ENCODE measurements around the gene ADGRE2.

ADGRE2 gene

DNA sequence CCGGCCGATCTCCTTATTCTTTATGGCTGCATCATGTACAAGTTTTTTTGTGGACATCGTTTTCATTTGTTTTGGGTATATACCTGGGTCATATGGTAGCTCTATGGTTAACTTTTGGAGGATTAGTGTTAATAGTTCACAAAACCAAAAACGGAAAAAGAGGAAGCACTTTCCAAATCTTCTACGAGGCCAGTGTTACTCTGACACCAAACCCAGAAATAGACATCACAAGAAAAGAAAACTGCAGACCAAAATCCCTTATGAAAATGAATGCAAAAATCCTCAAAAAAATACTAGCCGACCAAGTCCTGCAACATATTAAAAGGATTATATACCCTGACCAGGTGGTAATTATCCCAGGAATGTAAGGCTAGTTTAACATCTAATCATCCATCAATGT, 29.8 kb downstream of the ADGRE2 start:
- DNase-seq (ENCODE audit: low read depth in 1 of 2, low spot score in 1 of 2), result no peak

DNA sequence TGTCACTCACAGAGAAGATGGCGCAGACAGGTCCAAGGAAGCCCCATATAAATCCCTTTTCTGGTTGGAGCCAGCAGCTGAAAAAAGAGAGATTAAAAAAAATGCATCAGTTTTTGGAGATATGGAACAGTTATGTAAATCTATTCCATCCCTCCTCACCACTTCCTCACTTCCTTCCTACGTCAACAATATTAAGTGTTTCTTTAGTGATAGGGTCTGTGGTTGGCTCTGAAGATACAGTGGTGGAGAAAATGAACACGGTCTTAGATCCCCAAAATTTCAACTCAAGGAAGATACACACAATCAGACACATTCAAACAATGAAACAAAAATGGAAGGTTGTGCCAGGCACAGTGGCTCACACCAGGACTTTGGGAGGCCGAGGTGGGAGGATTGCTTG, 31.5 kb downstream of the ADGRE2 start:
- no peak for DNase-seq (ENCODE audit: low read depth in 1 of 2, low spot score in 1 of 2)

DNA sequence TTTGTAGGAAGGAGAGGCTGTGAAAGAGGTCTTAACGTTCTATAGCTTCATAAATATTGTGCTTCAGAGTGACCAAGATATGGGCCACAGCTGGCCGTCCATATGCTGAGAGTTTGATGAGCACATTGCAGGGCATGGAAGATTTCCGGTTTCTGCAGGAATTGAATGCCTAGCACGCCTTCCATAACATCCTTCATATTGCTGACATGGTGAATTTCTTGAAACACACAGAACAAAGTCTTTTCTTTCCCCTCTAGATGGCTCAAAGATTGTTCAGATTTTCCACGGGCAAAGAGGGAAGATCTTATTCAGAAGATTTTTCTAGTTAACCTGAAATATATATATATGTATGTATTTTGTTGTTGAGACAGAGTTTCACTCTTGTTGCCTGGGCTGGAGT, 42.4 kb downstream of the ADGRE2 start:
- DNase-seq (ENCODE audit: low read depth in 1 of 2, low spot score in 1 of 2), result no peak

DNA sequence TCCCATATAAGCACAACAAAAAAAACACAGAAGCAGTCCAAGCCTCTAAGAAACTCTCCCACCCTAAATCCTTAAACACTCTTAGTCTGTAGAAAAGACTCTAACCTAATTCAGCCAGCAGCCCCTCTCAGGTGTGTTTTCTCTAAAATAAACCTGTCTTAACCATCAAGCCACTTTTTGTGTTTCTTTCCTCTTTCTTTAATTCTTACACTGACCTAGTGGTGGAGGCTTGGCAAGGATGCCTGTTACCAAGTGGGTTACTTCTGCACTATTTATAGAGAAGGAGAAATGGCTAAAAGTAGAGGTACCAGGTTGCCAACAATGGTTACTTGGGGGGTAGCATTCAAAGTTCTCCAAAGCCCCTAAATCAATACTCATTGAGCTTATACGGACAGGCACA, 44.8 kb downstream of the ADGRE2 start:
- no peak for DNase-seq (ENCODE audit: low read depth in 1 of 2, low spot score in 1 of 2)

DNA sequence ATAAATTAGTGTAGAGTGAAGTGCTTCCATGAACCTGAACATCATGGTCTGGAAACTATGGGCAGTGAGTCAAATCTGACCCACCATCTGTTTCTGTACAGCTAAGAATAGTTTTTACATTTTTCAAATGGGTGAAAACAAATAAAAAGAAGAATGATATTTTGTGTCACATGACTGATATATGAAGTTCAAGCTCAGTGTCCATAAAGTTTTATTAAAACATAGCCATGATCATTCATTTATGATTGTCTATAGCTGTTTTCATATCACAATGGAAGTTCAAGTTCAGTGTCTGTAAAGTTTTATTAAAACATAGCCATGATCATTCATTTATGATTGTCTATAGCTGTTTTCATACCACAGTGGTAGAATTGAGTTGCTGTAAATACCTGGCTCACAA, 45.9 kb downstream of the ADGRE2 start:
- DNase-seq (ENCODE audit: low read depth in 1 of 2, low spot score in 1 of 2), result no peak

DNA sequence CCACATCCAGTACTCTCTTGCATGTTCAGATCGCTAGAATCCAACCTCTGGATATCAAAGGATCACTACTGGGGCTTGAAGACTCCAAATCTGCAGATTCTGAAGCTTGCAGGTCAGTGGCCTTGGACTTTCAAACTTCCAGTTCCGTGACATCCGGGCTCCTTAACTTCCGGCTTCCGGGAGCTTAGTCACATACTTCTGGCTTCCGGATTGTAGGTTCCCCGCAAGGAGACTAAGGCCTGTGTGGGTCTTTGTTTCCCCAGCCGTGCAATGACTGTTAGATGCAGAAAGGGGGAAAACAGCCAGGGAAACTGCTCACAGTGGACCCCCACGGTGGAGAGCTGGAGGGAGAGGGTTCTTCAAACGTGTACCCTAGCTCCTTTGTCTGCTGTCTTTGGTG, 47.2 kb downstream of the ADGRE2 start:
- no peak for DNase-seq (ENCODE audit: low read depth in 1 of 2, low spot score in 1 of 2)

DNA sequence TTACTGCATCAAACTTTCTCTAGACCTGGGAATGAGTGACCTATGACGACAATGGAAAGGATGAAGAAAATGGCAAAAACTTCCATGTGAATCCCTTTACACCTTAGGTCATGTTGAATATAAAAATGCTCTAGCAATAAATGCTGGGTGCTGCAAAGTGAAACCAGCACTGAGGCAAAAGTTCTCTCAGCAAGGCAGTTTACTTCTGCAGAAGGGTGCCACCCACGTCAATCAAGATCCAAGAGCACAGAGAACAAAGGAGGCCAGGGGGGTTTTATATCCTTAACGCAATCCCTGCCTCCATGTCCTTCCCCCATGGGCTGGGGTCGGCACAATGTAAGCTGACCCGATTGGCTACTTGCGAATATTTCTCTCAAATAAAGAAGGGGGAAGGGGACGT, 49.8 kb downstream of the ADGRE2 start:
- no peak for DNase-seq (ENCODE audit: low read depth in 1 of 2, low spot score in 1 of 2)

DNA sequence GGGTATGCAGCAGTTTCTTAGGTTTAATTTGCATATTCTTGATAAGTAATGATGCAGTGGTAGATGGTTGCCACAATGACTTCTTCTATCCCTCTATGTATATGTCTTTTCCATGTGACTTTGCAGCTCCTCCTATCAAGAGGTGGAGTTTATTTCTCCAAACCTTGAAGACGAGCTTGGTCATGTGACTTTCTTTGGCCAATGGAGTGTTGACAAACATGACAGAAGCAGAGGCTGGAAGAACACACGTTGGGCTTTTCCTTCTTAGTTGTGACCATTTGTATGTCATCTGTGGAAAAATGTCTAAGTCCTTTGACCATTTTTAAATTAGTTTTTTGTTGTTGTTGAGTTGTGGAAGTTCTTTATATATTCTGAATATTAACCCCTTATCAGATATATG, 56.2 kb downstream of the ADGRE2 start:
- no peak for DNase-seq (ENCODE audit: low read depth in 1 of 2, low spot score in 1 of 2)

DNA sequence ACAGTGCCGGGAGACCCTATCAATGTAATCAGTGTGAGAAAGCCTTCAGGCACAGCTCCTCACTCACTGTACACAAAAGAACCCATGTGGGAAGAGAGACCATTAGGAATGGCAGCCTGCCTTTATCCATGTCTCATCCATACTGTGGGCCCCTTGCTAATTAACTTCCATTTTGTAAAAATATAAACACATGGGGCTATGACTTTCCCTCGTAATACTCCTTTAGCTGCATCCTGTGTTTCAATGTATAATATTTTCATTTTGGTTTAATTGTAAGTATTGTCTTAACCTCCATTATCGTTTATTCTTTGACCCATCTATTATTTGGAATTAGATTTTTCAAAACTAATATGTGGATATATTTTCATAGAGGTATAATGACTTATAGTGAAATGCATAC, 59.2 kb downstream of the ADGRE2 start:
- DNase-seq (ENCODE audit: low read depth in 1 of 2, low spot score in 1 of 2), result no peak

DNA sequence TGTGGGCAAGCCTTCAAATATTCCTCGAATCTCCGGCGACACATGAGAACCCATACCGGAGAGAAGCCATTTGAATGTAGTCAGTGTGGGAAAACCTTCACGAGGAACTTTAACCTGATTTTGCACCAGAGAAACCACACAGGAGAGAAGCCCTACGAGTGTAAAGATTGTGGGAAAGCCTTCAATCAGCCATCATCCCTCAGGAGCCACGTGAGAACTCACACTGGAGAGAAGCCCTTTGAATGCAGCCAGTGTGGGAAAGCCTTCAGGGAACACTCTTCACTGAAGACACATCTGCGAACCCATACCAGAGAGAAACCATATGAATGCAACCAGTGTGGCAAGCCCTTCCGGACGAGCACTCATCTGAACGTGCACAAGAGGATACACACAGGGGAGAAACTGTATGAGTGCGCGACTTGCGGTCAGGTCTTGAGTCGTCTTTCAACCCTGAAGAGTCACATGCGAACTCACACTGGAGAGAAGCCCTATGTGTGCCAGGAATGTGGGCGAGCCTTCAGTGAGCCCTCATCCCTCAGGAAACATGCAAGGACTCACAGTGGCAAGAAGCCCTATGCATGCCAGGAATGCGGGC, 59.7 kb downstream of the ADGRE2 start:
- no peak for DNase-seq (ENCODE audit: low read depth in 1 of 2, low spot score in 1 of 2)

DNA sequence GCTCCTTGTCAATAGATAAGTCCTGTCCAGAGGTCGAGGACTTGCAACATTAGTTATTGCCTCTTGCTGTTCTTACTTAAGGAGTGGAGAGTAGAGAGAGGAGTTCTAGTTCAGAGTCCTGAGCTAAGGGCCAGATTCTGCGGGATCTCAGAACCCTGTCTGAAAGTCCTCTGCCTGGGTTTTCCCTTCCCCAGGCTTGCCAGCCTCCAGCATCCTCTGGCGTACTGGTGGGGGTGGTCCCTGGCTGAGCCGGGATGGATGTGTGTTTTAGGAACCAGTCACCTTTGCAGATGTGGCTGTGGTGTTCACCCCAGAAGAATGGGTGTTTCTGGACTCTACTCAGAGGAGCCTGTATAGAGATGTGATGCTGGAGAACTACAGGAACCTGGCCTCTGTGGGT, 62.5 kb downstream of the ADGRE2 start:
- no peak for DNase-seq (ENCODE audit: low read depth in 1 of 2, low spot score in 1 of 2)

DNA sequence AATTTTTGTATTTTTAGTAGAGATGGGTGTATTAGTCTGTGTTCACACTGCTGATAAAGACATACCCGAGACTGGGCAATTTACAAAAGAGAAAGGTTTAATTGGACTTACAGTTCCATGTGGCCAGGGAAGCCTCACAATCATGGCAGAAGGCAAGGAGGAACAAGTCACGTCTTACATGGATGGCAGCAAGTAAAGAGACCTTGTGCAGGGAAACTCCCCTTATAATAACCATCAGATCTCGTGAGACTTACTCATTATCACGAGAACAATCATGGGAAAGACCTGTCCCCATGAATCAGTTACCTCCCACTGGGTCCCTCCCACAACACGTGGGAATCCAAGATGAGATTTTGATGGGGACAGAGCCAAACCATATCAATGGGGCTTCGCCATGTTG, 73.9 kb downstream of the ADGRE2 start:
- no peak for DNase-seq (ENCODE audit: low read depth in 1 of 2, low spot score in 1 of 2)

DNA sequence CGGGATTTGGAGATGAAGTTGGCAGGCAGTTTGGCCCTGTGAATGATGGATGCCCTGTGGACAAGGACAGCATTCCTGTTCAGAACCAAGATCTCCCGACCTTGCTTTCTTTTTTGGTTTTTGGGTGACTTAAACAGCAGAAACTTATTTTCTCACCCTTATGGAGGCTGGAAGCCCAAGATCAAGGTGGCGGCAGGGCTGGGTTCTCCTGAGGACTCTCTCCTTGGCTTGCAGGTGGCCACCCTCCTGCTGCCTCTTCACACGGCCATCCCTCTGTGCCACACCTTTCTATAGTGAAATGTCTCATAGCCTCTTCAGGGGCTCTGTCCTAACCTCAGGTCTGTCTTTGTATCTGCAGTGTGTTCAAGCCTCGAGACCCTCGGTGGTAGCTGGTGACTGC, 74.5 kb downstream of the ADGRE2 start:
- no peak for DNase-seq (ENCODE audit: low read depth in 1 of 2, low spot score in 1 of 2)

DNA sequence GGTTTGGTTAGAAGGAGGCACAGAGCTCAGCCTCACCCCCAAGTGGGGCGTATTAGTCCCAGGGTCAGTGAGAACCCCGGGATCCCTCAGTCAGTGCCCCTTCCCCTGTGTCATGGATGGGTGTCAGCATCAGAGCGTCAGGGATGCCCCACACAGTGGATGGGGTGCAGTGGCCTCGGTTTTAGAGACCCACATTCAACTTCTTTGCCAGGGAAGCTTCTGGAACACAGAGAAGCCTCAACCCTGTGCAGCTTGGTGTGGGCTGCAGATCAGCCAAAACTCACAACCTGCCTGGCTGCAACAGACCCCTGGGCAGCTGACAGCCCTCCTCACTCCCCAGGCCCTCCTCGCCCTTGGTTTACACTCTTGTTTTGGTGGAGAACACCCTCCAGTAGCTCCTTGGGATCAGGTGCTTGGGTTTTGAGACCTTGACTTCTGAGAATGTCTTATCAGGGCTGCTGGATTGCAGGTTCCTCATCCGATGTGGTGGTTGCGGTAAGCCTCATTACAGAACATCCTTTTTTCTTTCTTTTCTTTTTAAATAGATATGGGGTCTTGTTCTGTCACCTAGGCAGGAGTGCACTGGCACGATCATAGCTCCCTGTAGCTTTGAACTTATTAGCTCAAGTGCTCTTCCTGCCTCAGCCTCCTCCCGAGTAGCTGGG, 77.5 kb downstream of the ADGRE2 start:
- no peak for DNase-seq (ENCODE audit: low read depth in 1 of 2, low spot score in 1 of 2)

DNA sequence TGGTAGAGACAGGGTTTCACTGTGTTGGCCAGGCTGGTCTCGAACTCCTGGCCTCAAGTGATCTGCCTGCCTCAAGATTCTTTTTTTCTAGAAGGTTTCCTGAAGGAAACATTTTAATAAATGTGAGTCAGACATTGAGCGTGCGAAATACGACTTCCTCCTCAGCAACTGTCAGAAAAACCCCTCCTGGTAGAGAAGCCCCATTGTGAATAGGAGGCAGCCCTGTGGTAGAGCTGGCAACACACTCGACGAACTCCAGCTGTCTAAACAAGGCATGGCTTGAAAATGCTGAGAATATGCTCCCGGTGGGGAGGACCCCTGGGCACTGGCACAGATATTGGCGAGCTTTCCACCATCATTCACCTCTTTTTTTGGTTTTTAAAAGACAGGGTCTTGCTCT, 78.7 kb downstream of the ADGRE2 start:
- DNase-seq (ENCODE audit: low read depth in 1 of 2, low spot score in 1 of 2), result no peak

DNA sequence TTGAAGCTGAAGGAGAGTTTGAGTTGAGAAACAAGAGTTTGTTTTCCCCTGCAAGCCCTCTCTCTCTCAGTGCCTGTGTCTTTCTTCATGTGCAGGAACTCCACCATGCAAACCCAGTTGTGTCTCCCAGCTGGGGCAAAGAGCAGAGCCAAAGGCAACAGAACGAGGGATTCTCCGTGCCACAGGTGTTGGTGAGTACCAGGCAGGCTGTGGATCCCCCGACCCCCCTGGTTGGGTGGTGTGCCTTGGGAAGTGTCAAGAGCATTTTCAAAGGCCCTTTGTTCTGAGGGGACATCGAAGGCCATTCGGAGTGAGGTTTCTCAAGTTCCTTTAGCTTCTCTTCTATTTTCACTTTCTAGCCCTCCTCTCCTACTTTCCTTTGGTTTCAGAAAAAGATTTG, 82.9 kb downstream of the ADGRE2 start:
- no peak for DNase-seq (ENCODE audit: low read depth in 1 of 2, low spot score in 1 of 2)

DNA sequence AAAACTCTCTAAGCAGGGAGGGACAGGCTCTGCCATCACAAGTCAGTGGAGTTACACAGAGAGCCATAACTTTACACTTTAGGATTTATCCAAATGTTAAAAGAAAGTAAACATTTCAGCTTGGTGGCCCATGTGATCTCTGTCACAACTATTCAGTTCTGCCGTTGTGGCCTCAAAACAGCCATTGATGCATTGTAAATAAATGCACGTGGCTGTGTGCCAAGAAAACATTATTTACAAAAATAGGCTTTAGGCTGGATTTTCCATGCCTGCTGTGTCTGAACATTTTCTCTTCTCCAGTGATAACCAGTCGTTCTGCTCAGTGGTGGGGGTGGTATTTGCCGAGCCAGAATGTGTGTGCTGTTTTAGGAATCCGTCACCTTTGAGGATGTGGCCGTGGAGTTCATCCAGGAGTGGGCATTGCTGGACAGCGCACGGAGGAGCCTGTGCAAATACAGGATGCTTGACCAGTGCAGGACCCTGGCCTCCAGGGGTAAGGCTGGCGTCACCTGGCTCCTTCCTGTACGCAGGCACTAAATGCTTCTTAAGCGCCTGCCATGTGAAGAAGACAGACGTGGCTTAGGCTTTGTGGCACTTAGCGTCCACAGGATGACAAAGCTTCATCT, 83.6 kb downstream of the ADGRE2 start:
- DNase-seq (ENCODE audit: low read depth in 1 of 2, low spot score in 1 of 2), result no peak

DNA sequence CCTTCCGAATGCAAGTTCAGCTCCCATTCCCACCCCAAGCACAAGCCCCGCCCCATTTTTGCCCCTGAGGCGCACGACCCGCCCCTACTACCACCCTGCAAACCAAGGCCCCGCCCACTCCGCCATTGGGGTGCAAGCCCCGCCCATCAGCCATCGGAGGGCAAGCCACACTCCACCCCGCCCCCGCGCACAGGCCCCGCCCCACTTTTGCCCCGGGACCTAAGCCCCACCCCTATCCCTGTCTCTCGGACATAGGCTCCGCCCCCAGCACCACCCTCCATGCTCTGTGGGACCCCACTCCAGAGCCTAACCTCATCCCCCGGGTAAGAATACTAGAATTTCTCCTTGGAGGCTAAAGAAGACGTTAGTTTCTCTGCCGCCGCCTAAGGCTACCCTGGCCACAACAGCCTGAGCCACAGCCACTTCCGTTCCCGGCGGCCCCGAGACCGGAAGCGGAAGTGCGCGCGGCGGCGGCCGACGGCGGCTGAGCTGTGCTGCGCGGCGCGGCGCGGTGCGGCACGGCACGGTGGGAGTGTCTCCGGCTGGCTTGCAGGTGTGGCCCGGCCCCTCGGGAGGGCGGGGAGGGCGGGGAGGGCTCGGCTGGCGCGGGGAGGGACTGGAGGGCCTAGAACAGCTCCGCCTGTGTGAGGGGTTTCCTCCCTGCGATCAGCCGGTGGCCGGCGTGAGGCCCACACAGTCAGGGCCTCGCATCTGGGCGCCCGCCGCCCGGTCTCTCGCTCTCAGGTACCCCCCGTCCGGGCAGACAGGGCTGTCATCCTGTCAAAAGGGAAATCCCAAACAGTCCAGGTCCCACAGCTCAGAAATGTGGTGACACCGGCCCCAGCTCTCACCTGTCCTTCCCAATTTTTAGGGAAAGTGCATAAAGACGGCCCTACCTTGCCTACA, 88.5 kb downstream of the ADGRE2 start, which contains the start of gene ZNF333:
Gene ZNF333 (plus strand): TSS at position 451 of the 906 bp plus-strand sequence. CDS start 3,444 bp downstream, outside the sequence.
- DNase-seq (ENCODE audit: low read depth in 1 of 2, low spot score in 1 of 2), result peak; percentile 95 to 98

DNA sequence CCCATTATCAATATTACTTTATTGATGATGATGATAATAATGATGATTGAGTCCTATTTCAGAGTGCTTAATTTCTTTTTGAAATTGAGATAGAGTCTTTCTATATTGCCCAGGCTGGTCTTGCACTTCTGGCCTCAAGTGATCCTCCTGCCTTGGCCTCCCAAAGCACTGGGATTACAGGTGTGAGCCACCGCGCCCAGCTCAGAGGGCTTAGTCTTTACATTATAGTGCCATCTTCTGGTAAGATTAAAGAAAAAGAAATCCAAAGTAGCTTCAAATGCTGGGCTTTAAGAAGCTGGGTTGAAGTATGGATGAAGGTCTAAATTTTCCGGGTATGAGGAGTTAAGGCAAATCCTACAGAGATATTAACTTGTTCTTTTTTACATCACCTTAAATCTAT, 91.9 kb downstream of the ADGRE2 start:
- DNase-seq (ENCODE audit: low read depth in 1 of 2, low spot score in 1 of 2), result no peak

DNA sequence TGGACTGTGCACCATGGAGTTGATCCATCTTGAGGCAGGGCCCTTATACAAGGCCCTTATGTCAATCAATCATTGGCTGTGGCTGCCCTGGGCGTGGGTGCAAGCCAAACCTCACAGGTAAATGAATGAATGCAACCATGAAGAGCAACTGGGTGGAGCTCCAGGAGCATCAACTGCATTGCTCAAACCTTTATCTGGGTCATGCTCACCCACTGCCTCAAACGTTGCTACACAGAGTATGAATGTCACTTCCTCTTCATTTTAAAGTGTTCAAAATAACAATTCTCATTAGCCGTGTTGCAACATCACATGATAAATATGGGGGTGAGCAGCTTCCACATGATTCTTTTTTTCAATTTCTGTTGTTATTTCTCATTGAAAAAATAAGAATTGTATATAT, 94.9 kb downstream of the ADGRE2 start:
- DNase-seq (ENCODE audit: low read depth in 1 of 2, low spot score in 1 of 2), result no peak

Data from activated T-helper 1 cell treated with anti-CD3 and anti-CD28 coated beads, Interleukin-2, amount 50 U/mL, for 16 hours (primary cell).